ENCODE results near the gene ATP6AP2. TPM values are rescaled to one million over a fixed set of nuclear protein-coding genes. Genes with fewer than 3 reads are reported as not detected.
"Not testable (repeated sequence)": the region's sequence is repeated elsewhere in the genome, so short reads cannot be mapped to it uniquely, and the experiment has no call there.

ATP6AP2 gene
- total RNA-seq, 1 donor from 2014 or later = 74.9 TPM

- DNase-seq (ENCODE audit: low read depth) = no peak
- H3K4me3 ChIP-seq (ENCODE audit: low read depth, low read length) = no peak overlapping the region
- TF ChIP-seq, protein P1, sequence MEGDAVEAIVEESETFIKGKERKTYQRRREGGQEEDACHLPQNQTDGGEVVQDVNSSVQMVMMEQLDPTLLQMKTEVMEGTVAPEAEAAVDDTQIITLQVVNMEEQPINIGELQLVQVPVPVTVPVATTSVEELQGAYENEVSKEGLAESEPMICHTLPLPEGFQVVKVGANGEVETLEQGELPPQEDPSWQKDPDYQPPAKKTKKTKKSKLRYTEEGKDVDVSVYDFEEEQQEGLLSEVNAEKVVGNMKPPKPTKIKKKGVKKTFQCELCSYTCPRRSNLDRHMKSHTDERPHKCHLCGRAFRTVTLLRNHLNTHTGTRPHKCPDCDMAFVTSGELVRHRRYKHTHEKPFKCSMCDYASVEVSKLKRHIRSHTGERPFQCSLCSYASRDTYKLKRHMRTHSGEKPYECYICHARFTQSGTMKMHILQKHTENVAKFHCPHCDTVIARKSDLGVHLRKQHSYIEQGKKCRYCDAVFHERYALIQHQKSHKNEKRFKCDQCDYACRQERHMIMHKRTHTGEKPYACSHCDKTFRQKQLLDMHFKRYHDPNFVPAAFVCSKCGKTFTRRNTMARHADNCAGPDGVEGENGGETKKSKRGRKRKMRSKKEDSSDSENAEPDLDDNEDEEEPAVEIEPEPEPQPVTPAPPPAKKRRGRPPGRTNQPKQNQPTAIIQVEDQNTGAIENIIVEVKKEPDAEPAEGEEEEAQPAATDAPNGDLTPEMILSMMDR (conservative IDR thresholded peaks at IDR 0.05; ENCODE audit: low read depth, low read length) = no peak
Observed at GRCh38 chrX:40558590-40558989, 22.2 kb upstream of the ATP6AP2 start.

GRCh38 chrX:40563784-40564183, 17.0 kb upstream of the ATP6AP2 start:
- TF ChIP-seq, protein P1 (conservative IDR thresholded peaks at IDR 0.05; ENCODE audit: low read depth, low read length) = no peak
- no peak overlapping the region for H3K4me3 ChIP-seq (ENCODE audit: low read depth, low read length)
- DNase-seq (ENCODE audit: low read depth) = no peak

DNA sequence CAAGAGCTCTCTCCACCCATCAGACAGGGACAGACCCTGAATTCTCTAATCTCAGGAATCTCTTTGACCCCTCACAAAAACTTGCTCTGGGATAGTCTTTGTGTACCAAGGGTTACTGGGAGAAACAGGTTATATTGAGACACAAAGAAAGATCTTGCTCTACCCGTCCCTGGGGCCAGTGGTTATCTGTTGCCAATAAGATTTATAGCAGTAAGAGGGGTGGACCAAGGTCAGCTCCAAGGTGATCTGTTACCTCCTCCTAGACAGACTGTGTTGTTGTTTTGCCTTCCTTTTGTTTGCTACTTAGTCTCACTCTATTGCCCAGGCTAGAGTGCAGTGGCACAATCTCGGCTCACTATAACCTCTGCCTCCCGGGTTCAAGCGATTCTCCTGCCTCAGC, 16.3 kb upstream of the ATP6AP2 start:
- no peak for DNase-seq (ENCODE audit: low read depth)
- TF ChIP-seq, protein P1 (conservative IDR thresholded peaks at IDR 0.05; ENCODE audit: low read depth, low read length) = no peak

GRCh38 chrX:40570346-40571093, 10.2 kb upstream of the ATP6AP2 start:
- TF ChIP-seq, protein P1 (conservative IDR thresholded peaks at IDR 0.05; ENCODE audit: low read depth, low read length) = no peak
- no peak for DNase-seq (ENCODE audit: low read depth)
- H3K4me3 ChIP-seq (ENCODE audit: low read depth, low read length) = no peak overlapping the region

More for the DNA sequence above, 16.3 kb upstream of the ATP6AP2 start:
- H3K4me3 ChIP-seq (ENCODE audit: low read depth, low read length) = no peak overlapping the region

DNA sequence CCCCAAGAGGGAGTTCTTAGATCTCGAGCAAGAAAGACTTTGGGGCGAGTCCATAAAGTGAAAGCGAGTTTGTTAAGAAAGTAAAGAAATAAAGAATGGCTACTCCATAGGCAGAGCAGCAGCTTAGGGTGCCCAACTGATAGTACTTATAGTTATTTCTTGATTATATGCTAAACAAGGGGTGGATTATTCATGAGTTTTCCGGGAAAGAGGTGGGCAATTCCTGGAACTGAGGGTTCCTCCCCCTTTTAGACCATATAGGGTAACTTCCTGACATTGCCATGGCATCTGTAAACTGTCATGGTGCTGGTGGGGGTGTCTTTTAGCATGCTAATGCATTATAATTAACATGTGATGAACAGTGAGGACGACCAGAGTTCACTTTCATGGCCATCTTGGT, 9.6 kb upstream of the ATP6AP2 start:
- DNase-seq (ENCODE audit: low read depth); H3K4me3 ChIP-seq (ENCODE audit: low read depth, low read length): not testable (repeated sequence)

- no peak for DNase-seq (ENCODE audit: low read depth)
- no peak overlapping the region for H3K4me3 ChIP-seq (ENCODE audit: low read depth, low read length)
- TF ChIP-seq, protein P1 (conservative IDR thresholded peaks at IDR 0.05; ENCODE audit: low read depth, low read length) = no peak
Observed at GRCh38 chrX:40571600-40571999, 9.2 kb upstream of the ATP6AP2 start.

DNA sequence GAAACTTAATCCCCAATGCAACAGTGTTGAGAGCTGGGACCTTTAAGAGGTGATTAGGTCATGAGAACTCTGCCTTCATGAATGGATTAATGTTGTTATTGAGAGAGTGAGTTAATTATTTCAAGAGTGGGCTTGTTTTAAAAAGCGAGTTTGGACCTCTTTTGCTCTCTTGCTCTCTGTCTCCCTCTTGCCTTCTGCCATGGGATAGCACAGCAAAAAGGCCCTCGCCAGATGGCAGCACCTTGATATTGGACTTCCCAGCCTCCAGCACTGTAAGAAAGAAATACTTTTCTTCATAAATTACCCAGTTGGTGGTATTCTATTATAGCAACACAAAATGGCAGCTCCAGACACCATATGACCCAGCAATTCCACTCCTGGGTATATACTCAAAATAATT, 7.0 kb upstream of the ATP6AP2 start:
- H3K4me3 ChIP-seq (ENCODE audit: low read depth, low read length) = no peak overlapping the region
- DNase-seq (ENCODE audit: low read depth) = no peak
- TF ChIP-seq, protein P1 (conservative IDR thresholded peaks at IDR 0.05; ENCODE audit: low read depth, low read length) = peak; percentile 75

GRCh38 chrX:40575411-40575810, 5.4 kb upstream of the ATP6AP2 start:
- not testable (repeated sequence) for DNase-seq (ENCODE audit: low read depth); H3K4me3 ChIP-seq (ENCODE audit: low read depth, low read length)
